NCI-H1694 (cell line): ENCODE results near the gene MLIP.
"Not testable (repeated sequence)": the region's sequence is repeated elsewhere in the genome, so short reads cannot be mapped to it uniquely, and the experiment has no call there.

ENCODE experiments used
- DNase-seq: peaks from one replicate; lab custom pipeline; 2025; lab: John Stamatoyannopoulos, UW

MLIP gene

GRCh38 chr6:54151861-54152260 is 40.6 kb downstream of the MLIP start:
- no peak for DNase-seq

GRCh38 chr6:54156650-54157250 is 45.5 kb downstream of the MLIP start:
- DNase-seq, result no peak

- DNase-seq, result no peak
Measured at GRCh38 chr6:54157405-54157804, 46.2 kb downstream of the MLIP start.

- no peak for DNase-seq
Measured at GRCh38 chr6:54173089-54173488, 61.8 kb downstream of the MLIP start.

- DNase-seq, result no peak
Measured at GRCh38 chr6:54179152-54179551, 67.9 kb downstream of the MLIP start.

- no peak for DNase-seq
Measured at GRCh38 chr6:54183616-54184015, 72.4 kb downstream of the MLIP start.

GRCh38 chr6:54185885-54186284 is 74.6 kb downstream of the MLIP start:
- no peak for DNase-seq

GRCh38 chr6:54188846-54189245 is 77.6 kb downstream of the MLIP start:
- no peak for DNase-seq

GRCh38 chr6:54191461-54191860 is 80.2 kb downstream of the MLIP start:
- DNase-seq, result no peak

- no peak for DNase-seq
Measured at GRCh38 chr6:54192993-54193392, 81.8 kb downstream of the MLIP start.

- no peak for DNase-seq
Measured at GRCh38 chr6:54193560-54193959, 82.3 kb downstream of the MLIP start.

GRCh38 chr6:54194067-54194466 is 82.8 kb downstream of the MLIP start:
- DNase-seq, result no peak

- DNase-seq, result no peak
Measured at GRCh38 chr6:54195637-54196036, 84.4 kb downstream of the MLIP start.

GRCh38 chr6:54196905-54197304 is 85.7 kb downstream of the MLIP start:
- DNase-seq, result no peak

GRCh38 chr6:54198134-54198533 is 86.9 kb downstream of the MLIP start:
- DNase-seq, result no peak

- DNase-seq, result not testable (repeated sequence)
Measured at GRCh38 chr6:54203474-54204035, 92.3 kb downstream of the MLIP start.

GRCh38 chr6:54204921-54205591 is 93.8 kb downstream of the MLIP start:
- DNase-seq, result no peak

GRCh38 chr6:54206510-54206909 is 95.3 kb downstream of the MLIP start:
- no peak for DNase-seq

GRCh38 chr6:54209983-54210382 is 98.7 kb downstream of the MLIP start:
- not testable (repeated sequence) for DNase-seq

- no peak for DNase-seq
Measured at GRCh38 chr6:54214286-54214685, 103.0 kb downstream of the MLIP start.

- no peak for DNase-seq
Measured at GRCh38 chr6:54216336-54216735, 105.1 kb downstream of the MLIP start.

- DNase-seq, result no peak
Measured at GRCh38 chr6:54217018-54217417, 105.8 kb downstream of the MLIP start.

- no peak for DNase-seq
Measured at GRCh38 chr6:54222217-54222616, 111.0 kb downstream of the MLIP start.

- no peak for DNase-seq
Measured at GRCh38 chr6:54232703-54233102, 121.5 kb downstream of the MLIP start.
